ENCODE measurements around the gene RPL31.
A peak's percentile ranks its signal among the peaks of the same experiment; 100 is the strongest.

The RPL31 gene

DNA sequence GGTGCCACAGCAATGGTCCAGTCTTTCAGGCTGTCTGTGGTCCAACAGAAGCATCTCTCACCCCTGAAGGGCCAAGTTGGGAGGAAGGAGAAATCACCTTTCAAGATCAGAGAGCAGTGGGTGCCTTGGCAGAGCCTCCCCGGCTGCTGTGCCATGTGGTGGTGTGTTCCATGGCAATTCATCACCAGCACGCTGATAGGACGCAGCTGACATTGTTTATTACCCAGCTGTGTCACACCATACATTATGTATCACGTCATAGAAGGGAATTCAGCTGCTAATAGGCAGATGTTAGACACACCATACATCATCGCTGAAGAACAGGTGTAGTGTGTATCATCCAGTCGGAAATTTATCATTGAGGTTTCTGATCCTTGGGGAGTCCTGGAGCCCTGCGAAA is 29.6 kb upstream of the RPL31 start:
- intact Hi-C loops (cut with DNase I), result no loop called here
- DNase-seq, result no peak

DNA sequence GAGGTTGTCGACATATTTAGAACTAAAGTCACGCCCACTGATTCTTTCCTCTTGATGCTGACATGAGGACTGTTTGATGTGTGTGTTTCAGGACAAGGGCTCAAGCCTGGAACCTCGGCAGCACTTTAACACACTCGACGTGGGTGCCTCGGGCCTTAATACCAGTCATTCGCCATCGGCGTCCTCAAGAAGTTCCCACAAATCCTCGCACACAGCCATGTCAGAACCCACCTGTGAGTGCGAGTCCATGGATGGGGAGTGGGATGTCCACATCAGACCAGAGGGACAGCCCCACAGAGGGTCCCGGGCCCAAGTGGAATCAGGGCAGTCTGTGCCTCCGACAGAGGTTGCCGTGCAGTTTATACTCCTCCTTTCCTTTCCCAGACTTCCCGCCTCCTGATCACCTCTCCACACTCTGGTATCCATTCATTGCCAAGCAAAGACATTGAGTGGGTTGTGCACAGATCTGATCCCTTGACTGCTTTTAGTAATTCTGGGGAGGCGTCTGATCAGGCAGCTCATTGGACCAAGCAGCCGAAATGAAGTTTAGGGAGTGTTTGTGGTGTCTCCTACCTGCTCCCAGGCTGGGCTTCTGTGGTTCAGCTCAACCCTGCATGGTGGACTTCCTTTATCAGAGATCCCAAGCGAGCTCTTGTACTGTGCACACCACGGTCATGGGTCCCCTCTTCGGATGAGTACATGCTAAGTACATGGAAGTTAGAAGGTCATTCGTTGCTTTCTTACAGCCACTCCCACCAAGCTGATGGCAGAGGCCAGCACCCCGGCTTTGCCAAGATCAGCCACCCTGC is 27.2 kb upstream of the RPL31 start:
- intact Hi-C loops (cut with DNase I), result no loop called here
- peak in 24 of 42 donors; percentile 13 to 78 (median 42) for DNase-seq

DNA sequence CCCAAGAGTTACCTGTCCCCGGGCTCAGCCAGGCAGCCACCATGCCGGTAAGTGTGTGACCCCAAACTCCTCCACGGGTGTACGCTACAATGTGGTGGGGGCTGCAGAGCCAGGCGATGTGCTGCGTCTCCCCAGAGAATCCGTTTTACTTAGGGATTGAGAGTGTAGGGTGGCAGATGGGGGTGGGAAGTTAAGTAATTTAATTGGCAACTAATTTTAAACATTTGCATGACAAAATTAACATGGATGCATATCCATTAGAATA is 26.6 kb upstream of the RPL31 start:
- intact Hi-C loops (cut with DNase I), result no loop called here
- no peak for DNase-seq

DNA sequence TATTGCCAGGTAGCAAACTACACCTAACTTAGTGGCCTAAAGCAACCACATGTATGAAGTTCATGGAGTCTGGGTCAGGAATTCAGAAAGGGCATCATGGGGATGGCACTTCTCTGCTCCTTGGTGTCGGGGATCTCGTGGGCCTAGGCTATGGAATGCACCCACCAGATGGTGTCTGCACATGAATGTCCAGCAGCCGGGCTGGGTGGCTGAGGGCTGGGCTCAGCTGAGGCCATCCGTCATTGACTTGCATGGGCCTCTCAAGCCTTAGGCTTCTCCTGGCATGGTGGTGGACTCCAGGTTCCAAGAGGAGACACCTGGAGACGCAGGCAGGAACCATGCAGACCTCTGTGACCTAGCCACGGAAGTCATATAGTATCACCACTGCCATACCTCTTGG is 26.0 kb upstream of the RPL31 start:
- intact Hi-C loops (cut with DNase I), result no loop called here
- peak in 2 of 42 donors; percentile 16 to 28 for DNase-seq

DNA sequence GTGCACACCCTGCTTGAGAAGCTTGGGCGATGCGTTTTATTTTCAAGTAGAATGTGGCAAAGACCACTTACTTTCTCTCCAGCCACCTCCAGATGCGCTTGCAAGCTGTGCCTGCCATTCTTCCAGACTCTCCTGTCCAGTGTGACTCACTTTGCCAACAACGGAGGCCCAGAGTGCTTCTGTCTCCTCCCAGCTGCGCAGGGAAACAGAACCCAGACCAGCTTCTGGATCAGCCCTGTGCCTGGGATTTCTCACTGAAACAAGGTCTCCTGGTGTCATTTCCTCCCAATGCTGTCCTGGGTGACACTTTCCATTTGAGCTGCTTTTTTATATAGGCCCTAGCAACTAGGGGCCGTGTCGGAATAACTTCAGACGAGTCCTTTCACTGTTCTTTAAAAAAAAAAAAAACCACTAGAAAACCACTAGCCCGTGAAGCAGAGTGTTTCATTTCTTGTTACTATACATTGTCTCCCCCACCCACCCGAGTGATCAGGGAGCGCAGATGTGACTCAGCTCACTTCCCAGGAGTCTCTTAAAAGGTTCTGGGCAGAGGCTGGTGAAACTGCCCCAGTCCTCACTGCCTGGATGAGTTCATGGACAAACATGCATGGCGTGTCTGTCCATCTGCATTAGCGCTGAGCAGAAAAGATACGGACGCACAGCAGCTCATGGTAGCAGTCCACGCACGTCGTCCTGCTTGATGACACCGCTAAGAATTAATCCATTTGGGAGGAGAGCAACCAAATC is 25.3 kb upstream of the RPL31 start:
- peak in 15 of 42 donors; percentile 18 to 66 (median 41) for DNase-seq
- intact Hi-C loops (cut with DNase I), result no loop called here

DNA sequence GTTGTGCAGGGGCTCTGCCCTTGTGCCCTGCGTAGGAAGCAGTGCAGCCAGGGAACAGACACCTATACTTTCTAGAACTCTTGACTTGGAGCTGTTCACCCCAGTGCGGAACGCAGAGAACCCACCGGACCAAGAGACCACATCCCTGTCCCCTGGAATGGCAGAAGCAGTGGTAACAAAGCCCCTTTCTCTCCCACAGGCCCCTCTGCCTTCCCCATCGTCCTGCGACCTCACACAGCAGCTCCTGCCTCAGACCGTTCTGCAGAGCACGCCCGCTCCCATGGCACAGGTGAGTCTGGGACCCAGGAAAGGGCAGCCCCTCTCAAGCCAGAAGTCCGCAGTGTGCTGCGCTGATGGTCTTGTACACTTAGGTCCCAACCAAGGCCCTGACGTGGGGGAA is 24.6 kb upstream of the RPL31 start:
- no peak for DNase-seq
- intact Hi-C loops (cut with DNase I), result no loop called here

DNA sequence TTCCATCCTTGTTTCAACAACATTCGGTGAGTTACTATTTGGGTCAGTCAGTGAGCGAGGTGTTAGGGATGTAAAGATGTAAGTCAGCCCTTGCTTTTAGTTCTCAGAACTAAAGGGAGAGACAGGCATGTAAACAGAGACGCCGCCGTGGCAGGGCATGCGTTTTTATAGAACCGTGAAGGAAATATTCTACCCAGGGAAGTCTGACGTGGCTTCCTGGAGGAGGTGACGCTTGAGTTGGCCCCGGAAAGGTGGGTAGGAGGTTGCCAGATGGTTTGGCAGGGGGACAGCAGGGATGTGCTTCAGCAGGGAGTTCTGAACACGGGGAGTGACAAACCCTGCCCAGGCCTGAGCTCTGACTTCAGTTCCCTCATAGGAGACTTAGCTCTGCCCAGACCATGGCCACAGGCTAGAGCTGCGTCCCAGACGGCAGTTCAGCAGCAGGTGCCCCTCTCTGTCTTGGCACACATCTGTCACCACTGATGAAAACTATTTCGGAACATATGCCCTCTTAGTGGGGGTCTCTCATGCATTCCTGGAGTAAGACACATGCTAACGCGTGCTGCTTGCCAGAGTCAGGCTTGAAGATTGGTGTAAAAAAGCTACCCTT is 23.4 kb upstream of the RPL31 start:
- DNase-seq, result peak in 1 of 42 donors; percentile 30
- intact Hi-C loops (cut with DNase I), result no loop called here

DNA sequence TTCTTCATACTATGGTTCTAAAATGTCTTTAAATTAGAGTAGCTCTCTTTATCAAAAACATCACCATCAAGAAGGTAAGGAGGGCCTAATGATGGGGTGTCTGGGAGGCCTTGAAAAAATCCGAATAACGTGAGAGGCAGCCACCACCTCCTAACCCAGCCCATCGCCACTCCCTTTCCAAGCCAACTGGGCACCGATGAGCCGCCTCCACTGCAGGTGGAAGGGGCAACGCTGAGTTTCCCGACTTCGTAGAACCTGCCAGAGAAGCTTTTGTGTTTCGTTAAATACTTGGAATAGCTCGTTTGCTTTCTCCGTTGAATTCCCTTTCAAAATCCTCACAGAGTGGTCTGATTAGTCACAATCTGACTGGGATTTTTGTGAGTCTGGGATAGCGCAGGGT is 22.0 kb upstream of the RPL31 start:
- peak in 1 of 42 donors; percentile 9 for DNase-seq

DNA sequence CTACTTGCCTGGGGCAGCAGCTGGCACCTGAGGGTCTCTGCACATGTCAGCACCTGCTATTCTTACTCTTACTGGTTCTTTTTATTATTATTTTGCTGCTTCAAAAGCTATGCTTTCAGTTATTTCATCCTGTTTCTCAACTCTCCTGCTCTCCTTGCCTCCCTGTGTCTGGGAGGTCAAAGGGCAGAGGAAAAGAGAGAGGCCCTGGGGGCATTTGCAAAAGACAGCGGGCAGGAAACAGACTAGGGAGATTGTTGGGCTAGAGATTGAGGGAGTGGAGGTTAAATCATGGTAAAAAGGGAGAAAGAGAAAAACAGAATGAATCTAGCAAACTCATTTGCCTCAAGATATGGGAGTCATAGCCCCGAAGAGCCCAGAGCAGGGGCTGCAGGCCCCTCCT is 21.1 kb upstream of the RPL31 start:
- DNase-seq, result no peak
- intact Hi-C loops (cut with DNase I), result loop anchor here (5.0 to 10.0 kb wide), 2 partner anchors 156 to 369 kb away; partner anchors contain the start of gene NPAS2

More for the DNA sequence above, 22.0 kb upstream of the RPL31 start:
- intact Hi-C loops (cut with DNase I), result loop anchor here (5.0 to 10.0 kb wide), 2 partner anchors 155 to 368 kb away; partner anchors contain the start of gene NPAS2

DNA sequence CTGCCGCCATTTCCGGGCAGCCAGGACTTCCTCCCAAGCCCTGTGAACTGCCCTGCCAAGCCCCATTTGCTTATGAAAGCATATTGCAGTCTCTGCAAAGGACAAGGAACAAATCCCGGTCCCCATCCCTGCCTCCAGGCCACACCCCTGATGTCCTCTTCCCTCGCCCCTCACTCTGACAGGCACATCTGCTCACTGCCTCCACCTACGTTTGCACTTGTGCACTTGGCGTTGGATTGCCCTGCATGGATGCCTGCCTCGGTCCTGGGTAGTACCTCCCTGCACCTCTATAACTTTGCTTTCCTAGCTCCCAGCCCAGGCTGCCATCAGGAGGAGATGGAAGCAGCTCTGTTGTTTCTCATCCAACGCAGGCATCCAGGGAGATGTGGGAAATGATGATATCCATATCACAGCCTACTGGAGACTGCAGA is 19.6 kb upstream of the RPL31 start:
- intact Hi-C loops (cut with DNase I), result loop anchor here (5.0 to 10.0 kb wide), 2 partner anchors 158 to 370 kb away; partner anchors contain the start of gene NPAS2
- peak in 16 of 42 donors; percentile 10 to 63 (median 36) for DNase-seq

DNA sequence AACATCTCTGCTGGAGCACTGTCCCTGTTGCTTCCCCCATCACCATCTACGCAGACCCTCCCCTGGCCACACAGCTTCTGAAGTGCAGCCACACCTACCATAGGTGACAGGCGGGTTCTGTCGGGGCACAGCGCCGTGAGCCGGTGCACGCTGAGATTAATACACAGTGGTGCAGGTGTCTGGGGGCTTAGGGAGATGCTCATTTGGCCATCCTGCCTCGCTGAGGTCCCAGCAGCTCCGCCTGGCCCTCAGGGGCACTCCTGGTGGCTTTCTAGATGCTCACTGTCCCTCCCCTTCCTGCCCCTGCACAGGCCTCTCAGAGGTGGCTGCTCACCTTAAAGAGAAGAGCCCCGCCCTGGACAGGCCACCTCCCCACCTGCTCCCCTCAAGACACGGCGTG is 18.9 kb upstream of the RPL31 start:
- intact Hi-C loops (cut with DNase I), result loop anchor here (5.0 to 10.0 kb wide), 2 partner anchors 158 to 371 kb away; partner anchors contain the start of gene NPAS2
- no peak for DNase-seq

DNA sequence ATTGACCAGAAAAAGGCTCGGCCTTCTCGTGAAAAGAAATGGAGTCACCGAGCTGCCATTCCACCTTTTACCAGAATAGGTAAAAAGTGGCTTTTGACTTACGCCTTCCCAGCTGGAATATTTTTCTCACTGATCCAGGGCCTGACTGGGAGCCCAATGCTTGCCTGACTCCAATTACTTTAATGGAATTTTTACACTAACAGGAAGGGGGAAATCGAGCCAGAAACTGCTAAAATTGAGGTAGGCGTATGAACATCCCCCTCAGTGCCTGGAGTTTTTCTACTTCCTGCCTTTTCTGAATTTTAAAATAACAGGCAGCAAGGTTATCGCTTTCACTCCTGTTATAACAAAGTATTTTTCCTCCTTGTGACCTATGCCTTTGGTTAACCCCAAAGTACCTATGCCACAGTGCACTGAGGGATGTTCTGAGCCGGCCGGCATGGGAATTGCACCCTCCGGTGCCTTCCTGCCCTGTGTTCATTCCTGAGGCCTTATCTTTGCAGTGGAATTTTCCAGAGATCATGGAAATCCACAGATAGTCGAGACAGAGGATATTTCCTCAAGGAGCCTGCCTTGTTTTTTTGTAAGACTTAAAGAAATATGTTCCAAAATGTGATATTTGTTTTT is 18.3 kb upstream of the RPL31 start:
- intact Hi-C loops (cut with DNase I), result loop anchor here (5.0 to 10.0 kb wide), 2 partner anchors 159 to 371 kb away; partner anchors contain the start of gene NPAS2
- DNase-seq, result peak in 10 of 42 donors; percentile 31 to 64 (median 42)

DNA sequence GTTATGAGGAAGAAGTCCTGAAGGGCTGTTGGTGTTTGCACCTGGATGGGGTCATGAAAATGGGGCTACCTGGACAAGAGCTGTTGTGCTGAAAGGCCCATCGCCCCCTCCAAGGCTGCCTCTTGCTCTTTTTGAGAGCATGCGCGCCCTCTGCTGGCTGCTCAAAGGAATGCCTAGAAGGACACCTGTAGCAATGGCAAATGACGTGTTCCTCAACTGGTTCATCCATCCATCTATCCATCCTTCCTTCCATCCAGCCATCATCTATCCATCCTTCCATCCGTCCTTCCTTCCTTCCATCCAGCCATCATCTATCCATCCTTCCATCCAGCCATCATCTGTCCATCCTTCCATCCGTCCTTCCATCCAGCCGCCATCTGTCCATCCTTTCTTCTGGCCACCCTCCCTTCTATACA is 17.2 kb upstream of the RPL31 start:
- intact Hi-C loops (cut with DNase I), result loop anchor here (5.0 to 10.0 kb wide), 2 partner anchors 160 to 373 kb away; partner anchors contain the start of gene NPAS2
- peak; percentile 62 to 91 (median 81) for DNase-seq

DNA sequence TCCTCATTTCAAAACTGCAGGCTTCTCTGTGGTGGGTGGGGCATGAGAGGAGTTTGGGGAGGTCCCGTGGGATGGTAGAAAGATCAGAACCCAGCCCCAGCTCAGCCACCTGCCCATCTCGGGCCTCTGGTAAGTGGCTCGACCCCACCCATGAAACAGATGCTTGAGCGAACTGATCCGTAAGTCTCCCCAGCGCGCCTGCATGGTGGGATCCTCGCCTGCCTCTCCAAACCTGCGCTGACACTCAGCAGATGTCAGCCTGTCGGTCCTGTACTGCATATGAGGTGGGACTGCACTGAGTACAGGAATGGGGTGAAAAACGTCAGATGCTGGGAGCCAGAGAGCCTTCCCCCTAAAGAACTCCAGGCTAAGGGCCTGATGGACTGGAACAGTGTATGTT is 15.9 kb upstream of the RPL31 start:
- DNase-seq, result no peak
- intact Hi-C loops (cut with DNase I), result loop anchor here (10.0 kb wide), 1 partner anchor 161 kb away; the partner anchor contains the start of gene NPAS2

DNA sequence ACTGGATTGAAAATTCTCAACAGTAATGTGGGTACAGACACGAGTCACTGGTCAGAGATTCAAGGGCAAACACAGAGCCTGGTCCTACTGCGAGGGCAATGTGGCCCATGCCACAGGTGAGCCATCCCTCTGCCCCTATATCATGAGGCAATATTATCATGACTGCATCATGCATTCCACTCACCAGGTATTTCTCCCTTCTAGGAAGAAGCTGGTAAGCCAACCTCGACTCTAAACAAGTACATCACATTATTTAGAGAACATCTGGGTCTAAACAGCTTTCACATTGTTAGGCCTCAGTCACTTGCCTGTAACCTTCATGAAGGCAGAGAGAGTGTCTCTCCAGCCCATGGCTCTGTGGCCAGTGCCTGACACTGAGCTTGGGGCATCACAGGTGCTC is 14.6 kb upstream of the RPL31 start:
- DNase-seq, result peak in 1 of 42 donors; percentile 20
- intact Hi-C loops (cut with DNase I), result loop anchor here (10.0 kb wide), 1 partner anchor 163 kb away; the partner anchor contains the start of gene NPAS2

DNA sequence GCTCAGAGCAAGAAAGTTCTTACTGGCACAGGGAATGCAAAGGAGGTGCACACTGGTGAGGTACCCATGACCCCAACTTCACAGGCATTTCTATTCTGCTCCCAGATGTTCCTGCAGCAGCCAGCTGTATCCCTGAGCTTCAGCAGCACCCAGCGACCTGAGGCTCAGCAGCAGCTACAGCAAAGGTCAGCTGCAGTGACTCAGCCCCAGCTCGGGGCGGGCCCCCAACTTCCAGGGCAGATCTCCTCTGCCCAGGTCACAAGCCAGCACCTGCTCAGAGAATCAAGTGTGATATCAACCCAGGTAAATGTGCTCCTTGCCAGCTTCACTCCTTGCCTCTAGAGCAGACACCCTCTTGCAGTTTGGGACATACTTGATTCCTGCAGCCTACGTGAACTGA is 14.1 kb upstream of the RPL31 start:
- no peak for DNase-seq
- intact Hi-C loops (cut with DNase I), result loop anchor here (10.0 kb wide), 1 partner anchor 163 kb away; the partner anchor contains the start of gene NPAS2

DNA sequence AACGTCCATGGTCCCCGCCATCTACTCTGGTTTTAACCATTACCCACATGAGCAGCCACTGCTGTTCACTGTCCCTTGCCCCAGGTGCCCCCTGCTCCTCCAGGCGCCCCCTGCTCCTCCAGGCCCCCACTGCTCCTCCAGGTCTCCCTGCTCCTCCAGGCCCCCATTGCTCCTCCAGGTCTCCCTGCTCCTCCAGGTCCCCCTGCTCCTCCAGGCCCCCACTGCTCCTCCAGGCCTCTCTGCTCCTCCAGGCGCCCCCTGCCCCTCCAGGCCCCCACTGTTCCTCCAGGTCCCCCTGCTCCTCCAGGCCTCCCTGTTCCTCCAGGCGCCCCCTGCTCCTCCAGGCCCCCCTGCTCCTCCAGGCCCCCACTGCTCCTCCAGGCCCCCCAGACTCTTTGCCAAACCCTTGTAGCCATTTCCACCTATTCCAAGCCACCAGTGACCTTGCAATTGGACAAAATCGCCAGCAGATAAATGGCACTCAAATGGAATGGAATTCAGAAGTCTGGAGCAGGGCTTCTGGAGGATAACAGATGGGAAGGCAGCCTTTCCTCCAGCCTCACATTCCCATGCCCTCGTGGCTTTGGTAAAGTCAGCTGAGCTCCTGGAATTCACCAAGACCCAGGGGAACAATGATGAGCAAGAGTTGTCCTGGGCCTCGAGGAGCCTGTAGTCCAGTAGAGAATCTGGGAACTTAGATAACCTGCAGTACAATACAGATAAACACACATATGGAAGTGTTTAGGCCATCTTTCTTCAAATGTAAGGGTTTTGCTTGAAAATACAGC is 13.3 kb upstream of the RPL31 start:
- intact Hi-C loops (cut with DNase I), result loop anchor here (10.0 kb wide), 1 partner anchor 164 kb away; the partner anchor contains the start of gene NPAS2
- no peak for DNase-seq

DNA sequence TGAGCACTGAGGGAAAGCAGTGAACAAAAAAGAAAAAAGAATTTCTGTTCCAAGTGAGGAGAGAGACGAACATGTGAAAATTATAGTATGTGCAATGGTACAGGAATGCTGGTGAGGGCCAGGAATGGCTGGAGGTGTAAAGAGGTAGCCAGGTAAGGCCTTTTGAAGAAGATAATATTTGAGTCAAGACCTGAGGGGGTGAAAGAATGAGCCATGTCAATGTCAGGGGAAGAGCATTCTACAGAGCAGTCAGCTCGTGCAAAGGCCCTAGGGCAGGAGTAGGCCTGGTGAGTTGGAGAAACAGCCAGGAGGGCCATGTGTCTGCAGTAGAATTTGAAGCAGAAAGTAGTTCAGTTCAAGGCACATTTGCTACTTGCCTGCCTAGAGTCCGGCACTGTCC is 12.4 kb upstream of the RPL31 start:
- intact Hi-C loops (cut with DNase I), result loop anchor here (10.0 kb wide), 1 partner anchor 165 kb away; the partner anchor contains the start of gene NPAS2
- DNase-seq, result no peak

Measured in head of caudate nucleus (tissue), 42 donors.